ENCODE data around the gene MMS19.

GRCh38 chr10:97502916-97503315, 4.7 kb upstream of the MMS19 start:
- TF ChIP-seq CTCF (IDR thresholded peaks at IDR 0.05) (no peak), POLR2AphosphoS5 (IDR thresholded peaks at IDR 0.05) (no peak), POLR2A (IDR thresholded peaks at IDR 0.05) (no peak), EP300 (IDR thresholded peaks at IDR 0.05; ENCODE audit: low read depth) (no peak)

All from transverse colon (tissue), 4 donors.